NCI-H748 (cell line): ENCODE measurements around the gene ZDHHC21.
A peak's percentile ranks its signal among the peaks of the same experiment; 100 is the strongest.

Source experiments
- DNase-seq: peaks from one replicate; lab custom pipeline; 2025; ENCODE audit not compliant: unreplicated experiment; lab: John Stamatoyannopoulos, UW

Gene ZDHHC21

DNA sequence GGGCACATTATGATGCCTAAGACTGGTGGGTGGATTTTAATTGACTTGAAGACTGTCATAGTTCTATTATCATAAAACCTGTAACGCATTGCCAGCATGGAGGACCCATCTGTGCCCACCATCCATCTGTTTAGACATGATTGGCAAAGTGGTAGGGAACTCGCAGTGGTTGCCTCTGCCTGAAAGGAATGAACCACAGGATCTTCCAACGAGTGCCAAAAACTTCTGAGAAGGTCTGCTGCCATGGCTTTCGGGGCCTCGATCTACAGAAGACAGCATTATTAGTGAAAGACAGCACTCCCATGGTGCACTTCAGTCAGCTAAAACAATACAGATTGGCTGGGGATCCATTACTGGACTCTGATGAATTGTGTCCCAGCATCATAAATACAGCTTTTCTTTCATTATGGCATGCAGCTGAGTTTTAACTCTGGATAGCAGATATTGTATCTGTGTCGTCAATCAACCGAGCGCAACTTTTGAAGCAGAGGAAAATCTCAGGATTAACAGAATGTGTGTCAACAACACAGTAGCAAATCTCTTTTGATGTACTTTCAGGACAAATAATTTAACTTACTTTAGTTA is 74.3 kb downstream of the ZDHHC21 start:
- DNase-seq, result no peak

- DNase-seq, result peak; percentile 72
These were observed 76.8 kb downstream of the ZDHHC21 start for GRCh38 chr9:14616188-14616982.

DNA sequence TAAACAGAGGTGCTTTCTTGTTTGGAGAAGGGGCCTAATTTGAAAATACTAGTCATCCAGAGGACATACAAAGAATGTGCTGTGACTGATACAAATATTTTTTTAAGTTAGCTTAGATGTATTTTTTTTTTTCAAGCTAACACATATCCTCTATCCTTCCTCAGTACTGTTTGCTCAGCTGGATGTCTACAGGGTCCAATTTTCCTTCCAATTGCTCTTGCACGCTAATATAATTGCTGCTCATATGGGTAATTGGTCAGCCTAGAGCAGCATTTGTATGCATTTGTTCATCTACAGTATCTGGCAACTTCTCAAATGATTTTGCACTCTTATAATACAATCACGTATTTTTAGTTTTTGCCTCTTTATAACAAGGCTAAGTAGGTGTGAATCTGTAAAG is 84.7 kb downstream of the ZDHHC21 start:
- DNase-seq, result peak; percentile 97

DNA sequence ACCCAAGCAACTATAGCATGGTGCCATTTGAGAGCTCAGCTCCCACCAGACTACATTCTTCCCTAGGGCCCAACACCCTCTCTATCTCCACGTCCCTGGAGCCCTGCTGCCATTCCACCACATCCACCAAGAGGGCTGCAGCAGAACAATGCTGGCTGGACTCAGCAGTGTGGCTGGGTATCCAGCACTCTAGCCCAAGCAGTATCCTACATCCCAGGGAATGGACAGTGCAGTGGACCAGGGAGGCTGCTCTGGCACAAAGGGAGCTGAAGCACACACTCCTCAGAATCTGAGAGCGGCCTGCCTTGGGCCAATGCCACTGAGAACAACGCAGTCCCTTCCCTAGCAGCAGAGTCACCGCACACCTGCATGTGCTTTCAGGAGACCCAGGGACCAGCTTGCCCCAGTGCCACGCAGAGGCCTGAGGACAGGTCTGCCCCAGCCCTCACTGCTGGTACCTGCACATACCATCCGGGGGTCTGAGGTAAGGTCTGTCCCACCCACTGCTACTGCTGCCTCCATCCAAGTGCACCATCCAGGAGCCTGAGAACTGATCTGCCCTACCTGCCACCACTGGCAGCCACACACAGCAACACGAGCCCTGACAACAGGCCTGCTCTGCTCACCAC is 95.9 kb downstream of the ZDHHC21 start:
- no peak for DNase-seq

- DNase-seq, result no peak
These were observed 99.8 kb downstream of the ZDHHC21 start for GRCh38 chr9:14593406-14593805.

DNA sequence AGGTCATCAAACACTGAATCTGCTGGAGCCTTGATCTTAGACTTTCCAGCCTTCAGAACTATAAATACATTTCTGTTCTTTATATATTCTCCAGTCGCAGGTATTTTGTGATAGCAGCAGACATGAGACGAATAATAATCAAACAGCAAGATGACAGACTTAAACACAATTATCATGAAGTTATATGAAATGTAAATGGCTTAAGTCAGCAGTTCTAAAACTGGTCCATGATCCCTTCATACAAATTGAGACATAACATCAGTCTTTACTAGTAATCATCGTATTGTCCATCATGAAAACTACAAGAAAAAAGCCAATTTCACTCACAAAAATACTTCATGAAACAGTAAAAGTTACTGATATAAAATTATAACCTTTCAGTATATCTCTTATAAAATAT is 101.8 kb downstream of the ZDHHC21 start:
- DNase-seq, result no peak

DNA sequence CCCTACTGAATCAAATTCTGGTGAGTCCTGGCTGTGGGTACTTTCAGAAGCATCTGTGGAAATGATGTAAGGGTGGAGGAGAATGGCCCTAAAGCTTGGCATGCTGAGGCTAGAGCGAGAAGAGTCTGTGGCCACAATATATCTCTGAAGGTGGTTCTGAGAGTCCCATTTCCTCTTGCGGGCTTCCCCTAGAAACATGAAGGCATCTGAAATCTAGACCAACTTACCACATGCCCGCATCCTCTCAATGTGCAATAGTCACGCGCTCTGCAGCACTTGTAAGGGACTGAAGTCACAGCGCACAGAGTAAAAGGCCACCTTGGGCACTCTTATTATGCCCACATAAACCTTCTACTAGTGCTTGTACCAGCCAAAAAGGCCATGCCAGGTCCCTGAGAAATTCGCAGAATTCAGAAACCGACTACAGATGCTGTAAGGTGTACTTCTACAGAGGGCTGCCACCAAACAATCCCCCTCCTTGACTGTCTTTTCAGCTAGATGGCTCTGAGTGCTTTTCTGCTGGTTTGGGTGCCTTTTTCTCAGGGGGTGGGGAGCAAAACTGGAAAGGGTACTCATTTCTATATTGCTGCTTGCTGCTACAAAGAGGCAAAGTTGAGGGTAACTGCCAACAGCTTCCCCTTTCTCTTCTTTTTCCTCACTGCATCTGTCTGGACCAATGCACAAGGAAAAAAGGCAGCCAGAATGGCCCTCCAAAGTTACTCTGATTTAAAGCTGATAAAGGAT is 107.3 kb downstream of the ZDHHC21 start:
- no peak for DNase-seq

GRCh38 chr9:14584571-14584970 is 108.7 kb downstream of the ZDHHC21 start:
- DNase-seq, result no peak

- DNase-seq, result no peak
These were observed 115.2 kb downstream of the ZDHHC21 start for GRCh38 chr9:14578030-14578429.

GRCh38 chr9:14574173-14574572 is 119.1 kb downstream of the ZDHHC21 start:
- DNase-seq, result no peak

DNA sequence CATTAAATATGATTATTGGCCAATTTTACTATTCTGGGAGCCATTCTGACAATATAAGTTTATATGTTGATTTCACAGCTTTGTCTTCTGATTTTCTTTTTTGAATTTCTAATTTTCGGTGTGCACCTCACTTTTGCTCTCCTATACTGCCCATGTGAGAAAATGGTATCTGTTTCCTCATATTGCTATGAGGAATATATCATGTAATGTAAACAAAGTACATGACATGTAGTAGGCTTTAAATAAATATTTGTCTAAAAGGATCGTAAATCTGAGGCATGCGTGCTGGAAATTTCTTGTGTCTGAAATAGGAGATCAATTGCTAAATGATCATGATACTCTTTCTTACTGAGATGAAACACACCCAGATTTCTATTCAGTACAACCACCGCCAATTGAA is 119.9 kb downstream of the ZDHHC21 start:
- DNase-seq, result peak; percentile 11

DNA sequence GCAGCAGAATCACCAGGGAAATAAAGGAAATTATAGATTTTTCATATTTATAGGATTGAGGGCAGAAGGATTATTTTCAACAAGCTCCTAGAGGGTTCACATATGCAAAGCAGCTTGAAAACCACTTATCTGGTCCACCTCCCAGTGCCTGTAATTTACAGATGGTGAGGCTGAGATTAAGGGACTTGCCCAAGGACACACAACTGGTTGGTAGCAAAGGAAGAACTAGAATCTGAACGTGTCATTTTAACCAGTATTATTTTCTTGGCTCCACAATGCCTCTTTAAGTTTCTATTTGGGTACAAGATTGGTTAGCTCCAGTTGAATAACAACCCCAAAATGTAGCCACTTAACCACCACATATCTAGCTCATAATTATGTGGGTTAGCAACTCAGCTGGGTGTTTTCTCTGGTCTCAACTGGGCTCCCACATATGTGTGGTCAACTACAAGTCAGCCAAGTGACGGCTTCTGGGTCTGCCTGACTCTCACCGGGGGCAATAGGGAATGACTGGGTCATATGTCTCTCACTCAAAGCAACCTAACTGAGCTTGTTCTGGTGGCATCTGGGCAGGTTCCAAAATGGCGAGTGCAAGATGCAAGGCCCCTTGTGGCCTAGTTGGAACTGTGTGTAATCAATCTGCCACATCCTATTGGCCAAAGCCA is 127.7 kb downstream of the ZDHHC21 start:
- no peak for DNase-seq

- DNase-seq, result peak; percentile 48
These were observed 129.2 kb downstream of the ZDHHC21 start for GRCh38 chr9:14563902-14564624.

- peak; percentile 25 for DNase-seq
These were observed 131.3 kb downstream of the ZDHHC21 start for GRCh38 chr9:14561929-14562405.
